Endothelial cell of umbilical vein (primary cell): ENCODE results near the gene MMADHC. TPM values are rescaled to one million over a fixed set of nuclear protein-coding genes. Genes with fewer than 3 reads are reported as not detected.

Source experiments
- BruUV-seq: library from RNA; stranded (reverse); fragments of 400-500 nt; replicated peaks from 2 replicates; lab custom pipeline; 2021; lab: Mats Ljungman, UMichigan
- CTCF ChIA-PET: fragments of 300-600, 350-600 bp; sonication (Branson Sonifier 250); formaldehyde crosslinking; loops from one replicate; lab custom pipeline; 2021; ENCODE audit warnings: antibody characterized with exemption, inconsistent platforms; lab: Charles Lee
- POLR2A ChIA-PET: fragments of 300-600, 350-600 bp; sonication (Branson Sonifier 250); formaldehyde crosslinking; loops from one replicate; lab custom pipeline; 2021; ENCODE audit warnings: antibody characterized with exemption, inconsistent platforms; lab: Charles Lee
- DNase-seq: peaks from one replicate; pipeline ENCODE4 v3.0.0-alpha.2; 2011; ENCODE audit warnings: low read depth, low spot score
- FAIRE-seq: peaks from 2 replicates; lab custom pipeline; 2011; peaks lifted over from hg19 to GRCh38; lab: Jason Lieb, UNC
- H2AFZ ChIP-seq: 2 replicates; pipeline ENCODE4 v1.6.0; 2012; ENCODE audit warnings: low read depth, low read length, control low read depth, inconsistent platforms
- H3K27ac ChIP-seq: 2 replicates; pipeline ENCODE4 v1.5.1; 2011; ENCODE audit warnings: low read depth, mild to moderate bottlenecking, control low read depth, low read length, moderate library complexity; ENCODE audit not compliant: insufficient read depth
- H3K27me3 ChIP-seq, 2 experiments: 2 replicates each; pipeline versions ENCODE4 v1.6.0 to v1.6.1; 2011; ENCODE audit warnings: low read length in 2 of 2, mixed read lengths in 1 of 2; ENCODE audit not compliant: control insufficient read depth in 2 of 2, insufficient read depth in 2 of 2
- H3K36me3 ChIP-seq, 2 experiments: 2 replicates in 1 of 2; 3 replicates in 1 of 2; pipeline ENCODE4 v1.5.1; 2011; ENCODE audit warnings: low read length in 2 of 2, mild to moderate bottlenecking in 1 of 2, moderate library complexity in 1 of 2; ENCODE audit not compliant: control insufficient read depth in 2 of 2, insufficient read depth in 2 of 2; ENCODE audit errors: extremely low read depth in 1 of 2
- H3K4me1 ChIP-seq: 3 replicates; pipeline ENCODE4 v1.5.1; 2011; ENCODE audit warnings: mild to moderate bottlenecking, low read length; ENCODE audit not compliant: control insufficient read depth, insufficient read depth; ENCODE audit errors: extremely low read depth
- H3K4me2 ChIP-seq: 2 replicates; pipeline ENCODE4 v1.6.1; 2011; ENCODE audit warnings: low read length, control low read depth, mixed read lengths; ENCODE audit not compliant: insufficient read depth
- H3K4me3 ChIP-seq, 3 experiments: fragments of 200-600 bp in 1 of 3; sonication (generic), shearing (Covaris generic) in 1 of 3; replicated peaks in 1 of 3; 2 replicates each; pipeline ENCODE4 v1.5.1; 2011 to 2016; ENCODE audit warnings: control low read depth in 3 of 3, low read length in 3 of 3, mild to moderate bottlenecking in 2 of 3, inconsistent platforms in 1 of 3, low read depth in 1 of 3, moderate library complexity in 1 of 3; ENCODE audit not compliant: insufficient read depth in 1 of 3
- H3K79me2 ChIP-seq: 2 replicates; pipeline ENCODE4 v1.6.0; 2012; ENCODE audit warnings: low read length, inconsistent platforms; ENCODE audit not compliant: control insufficient read depth, insufficient read depth
- H3K9ac ChIP-seq: replicated peaks from 2 replicates; pipeline ENCODE3; 2011; ENCODE audit warnings: low read length, control low read depth; ENCODE audit not compliant: insufficient read depth; ENCODE audit errors: extremely low read depth
- H3K9me1 ChIP-seq: replicated peaks from 3 replicates; pipeline ENCODE4 v1.6.0; 2011; ENCODE audit warnings: mild to moderate bottlenecking, low read length; ENCODE audit not compliant: control insufficient read depth, insufficient read depth; ENCODE audit errors: extremely low read depth
- H3K9me3 ChIP-seq: replicated peaks from 2 replicates; pipeline ENCODE4 v1.5.1; 2012; ENCODE audit warnings: low read length, inconsistent platforms; ENCODE audit not compliant: control insufficient read depth, insufficient read depth
- H4K20me1 ChIP-seq: replicated peaks from 2 replicates; pipeline ENCODE3; 2011; ENCODE audit warnings: mild to moderate bottlenecking, low read length; ENCODE audit not compliant: control insufficient read depth, insufficient read depth; ENCODE audit errors: extremely low read depth
- EZH2 ChIP-seq: IDR thresholded peaks from 2 replicates; pipeline ENCODE4 v1.6.1; 2012; ENCODE audit warnings: borderline replicate concordance, low read depth, mild to moderate bottlenecking, moderate library complexity, low read length, inconsistent platforms; ENCODE audit not compliant: severe bottlenecking
- FOS ChIP-seq: IDR thresholded peaks from 2 replicates; pipeline ENCODE4 v1.6.1; 2011; ENCODE audit warnings: mild to moderate bottlenecking, low read length, moderate library complexity, borderline replicate concordance; ENCODE audit not compliant: insufficient read depth
- GATA2 ChIP-seq: IDR thresholded peaks from 2 replicates; pipeline ENCODE4 v1.7.0; 2011; ENCODE audit warnings: low read depth, mild to moderate bottlenecking, moderate library complexity, mixed read lengths, low read length; ENCODE audit not compliant: insufficient read length, insufficient read depth
- POLR2A ChIP-seq: IDR thresholded peaks from 2 replicates; pipeline ENCODE4 v1.6.1; 2012; ENCODE audit warnings: low read depth, mild to moderate bottlenecking, control low read depth, low read length
- POLR2AphosphoS5 ChIP-seq: IDR thresholded peaks from 2 replicates; pipeline ENCODE4 v1.6.1; 2012; ENCODE audit warnings: low read depth, mild to moderate bottlenecking, control low read depth, low read length, moderate library complexity; ENCODE audit not compliant: insufficient read depth
- dilution Hi-C: fragments of 300-500 bp; cut with MboI; formaldehyde crosslinking; loops from one replicate; pipeline ENCODE4 v1.15.0; 2019; ENCODE audit warnings: low sequenced_read_pairs; ENCODE audit not compliant: extremely low pct_ligation_motif_present
- intact Hi-C: fragments of 100-400 bp; cut with micrococcal nuclease; formaldehyde crosslinking; loops from one replicate; pipeline ENCODE4 v1.10.0; 2022
- polyA plus RNA-seq, 4 experiments: library from polyadenylated mRNA; depleted of rRNA in 3 of 4; stranded (reverse) in 3 of 4; unstranded in 1 of 4; fragments of >200 nt; gene quantifications; 2 replicates each; pipeline versions ENCODE4 v1.2.1 to v1.2.3, GENCODE V29; 2011 to 2012; ENCODE audit warnings: missing spikeins in 1 of 4
- total RNA-seq: library from RNA; stranded (reverse); gene quantifications from 2 replicates; pipeline ENCODE4 v1.2.3, GENCODE V29; 2021
- TF ChIP-seq, protein P1 (sequence below), 2 donors: IDR thresholded peaks; 1 replicate in 1 of 2; 2 replicates in 1 of 2; pipeline ENCODE4 v1.5.1; 2011; ENCODE audit warnings: low read length in 2 of 2, mild to moderate bottlenecking in 2 of 2, moderate library complexity in 2 of 2, control low read depth in 1 of 2, inconsistent platforms in 1 of 2, low read depth in 1 of 2; ENCODE audit not compliant: insufficient read depth in 1 of 2; ENCODE audit errors: extremely low read depth in 1 of 2
- TF ChIP-seq, protein P2 (sequence below): IDR thresholded peaks from 2 replicates; pipeline ENCODE4 v1.6.1; 2011; ENCODE audit not compliant: insufficient read depth, insufficient read length

The MMADHC gene
- total and polyA plus RNA-seq, 2 donors (not counting 3 experiments of a cell fraction or from before 2014, with no cell fraction given): 53.4 to 115 TPM

DNA sequence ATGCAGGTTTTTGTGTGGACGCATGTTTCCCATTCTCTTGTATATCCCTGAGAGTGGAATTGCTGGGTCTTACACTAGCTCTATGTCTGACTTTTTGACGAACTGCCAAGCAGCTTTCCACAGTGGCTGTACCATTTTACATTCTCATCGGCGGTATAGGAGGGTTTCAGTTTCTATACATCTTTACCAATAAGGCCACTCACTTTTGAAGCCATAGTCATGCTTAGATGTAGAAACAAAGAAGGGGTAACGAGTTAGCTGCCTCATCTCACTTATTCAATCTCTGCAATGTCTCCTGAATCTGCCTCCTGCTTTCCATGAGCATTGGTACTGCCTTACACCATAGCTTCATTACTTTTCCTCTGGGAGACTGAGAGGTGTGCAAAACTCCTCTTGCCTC is 47.4 kb downstream of the MMADHC start:
- dilution Hi-C loops: no loop called here
- H3K4me3 ChIP-seq: no peak overlapping the region
- H3K9ac ChIP-seq: no peak overlapping the region
- H3K79me2 ChIP-seq: no peaks in the 10 kb centered on the region
- TF ChIP-seq, protein P1, sequence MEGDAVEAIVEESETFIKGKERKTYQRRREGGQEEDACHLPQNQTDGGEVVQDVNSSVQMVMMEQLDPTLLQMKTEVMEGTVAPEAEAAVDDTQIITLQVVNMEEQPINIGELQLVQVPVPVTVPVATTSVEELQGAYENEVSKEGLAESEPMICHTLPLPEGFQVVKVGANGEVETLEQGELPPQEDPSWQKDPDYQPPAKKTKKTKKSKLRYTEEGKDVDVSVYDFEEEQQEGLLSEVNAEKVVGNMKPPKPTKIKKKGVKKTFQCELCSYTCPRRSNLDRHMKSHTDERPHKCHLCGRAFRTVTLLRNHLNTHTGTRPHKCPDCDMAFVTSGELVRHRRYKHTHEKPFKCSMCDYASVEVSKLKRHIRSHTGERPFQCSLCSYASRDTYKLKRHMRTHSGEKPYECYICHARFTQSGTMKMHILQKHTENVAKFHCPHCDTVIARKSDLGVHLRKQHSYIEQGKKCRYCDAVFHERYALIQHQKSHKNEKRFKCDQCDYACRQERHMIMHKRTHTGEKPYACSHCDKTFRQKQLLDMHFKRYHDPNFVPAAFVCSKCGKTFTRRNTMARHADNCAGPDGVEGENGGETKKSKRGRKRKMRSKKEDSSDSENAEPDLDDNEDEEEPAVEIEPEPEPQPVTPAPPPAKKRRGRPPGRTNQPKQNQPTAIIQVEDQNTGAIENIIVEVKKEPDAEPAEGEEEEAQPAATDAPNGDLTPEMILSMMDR (IDR thresholded peaks at IDR 0.05; ENCODE audit: extremely low read depth in 1 of 2, insufficient read depth in 1 of 2, low read depth in 1 of 2, low read length in 2 of 2): no peak
- TF ChIP-seq POLR2AphosphoS5 (no peak), GATA2 (no peak), POLR2A (no peak), EZH2 (no peak), FOS (no peak)
- TF ChIP-seq, protein P2, sequence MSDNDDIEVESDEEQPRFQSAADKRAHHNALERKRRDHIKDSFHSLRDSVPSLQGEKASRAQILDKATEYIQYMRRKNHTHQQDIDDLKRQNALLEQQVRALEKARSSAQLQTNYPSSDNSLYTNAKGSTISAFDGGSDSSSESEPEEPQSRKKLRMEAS: no peak
- intact Hi-C loops: no loop called here
- ChIA-PET CTCF (interaction anchor here (1.0 to 1.1 kb wide), 2 partner anchors 10 to 21 kb away, joined by 3 read pairs; no protein-coding TSS in a partner anchor), POLR2A (no interaction called here)
- FAIRE-seq (no peak), DNase-seq (no peak)
- no peaks in the 10 kb centered on the region for H3K36me3 ChIP-seq
- no peak overlapping the region for H3K4me2 ChIP-seq
- H3K4me1 ChIP-seq: no peaks in the 10 kb centered on the region
- H3K9me1 ChIP-seq: no peaks in the 10 kb centered on the region
- no peaks in the 10 kb centered on the region for H3K9me3 ChIP-seq
- H3K27ac ChIP-seq: no peak overlapping the region
- no peak overlapping the region for H2AFZ ChIP-seq
- BruUV-seq: no TSS peak
- no peaks in the 10 kb centered on the region for H4K20me1 ChIP-seq
- H3K27me3 ChIP-seq: peaks cover 2 to 3% of the 10 kb centered on the region in 2 experiments
